Caco-2 (cell line): ENCODE data around the gene EFR3B. TPM values are rescaled to one million over a fixed set of nuclear protein-coding genes. Genes with fewer than 3 reads are reported as not detected.

Experiments used
- BruUV-seq: library from RNA; stranded (reverse); fragments of 400-500 nt; replicated peaks from 2 replicates; lab custom pipeline; 2021; lab: Mats Ljungman, UMichigan
- CTCF ChIA-PET: fragments of 300-600 bp; sonication (Branson Sonifier 250); formaldehyde crosslinking; loops from one replicate; lab custom pipeline; 2022; ENCODE audit warnings: antibody characterized with exemption; lab: Charles Lee
- POLR2A ChIA-PET: fragments of 300-600 bp; sonication (Branson Sonifier 250); formaldehyde crosslinking; loops from one replicate; lab custom pipeline; 2022; ENCODE audit warnings: antibody characterized with exemption; lab: Charles Lee
- DNase-seq, 2 experiments: peaks; one replicate each; pipeline versions ENCODE4 v3.0.0 to v3.0.0-alpha.2; 2020 to 2022
- H3K27me3 ChIP-seq: replicated peaks from 2 replicates; pipeline ENCODE4 v1.6.0; 2011; ENCODE audit warnings: low read length; ENCODE audit not compliant: control insufficient read depth, insufficient read depth
- H3K36me3 ChIP-seq: 2 replicates; pipeline ENCODE4 v1.5.1; 2011; ENCODE audit warnings: low read length; ENCODE audit not compliant: control insufficient read depth, insufficient read depth
- H3K4me1 ChIP-seq: fragments of 250-450 bp; sonication (Bioruptor Pico); 2 replicates; pipeline ENCODE4 v1.5.1; 2020; ENCODE audit warnings: mild to moderate bottlenecking
- H3K4me3 ChIP-seq: 2 replicates; pipeline ENCODE4 v1.5.1; 2011; ENCODE audit warnings: low read depth, mild to moderate bottlenecking, control low read depth, low read length
- H3K9me3 ChIP-seq: fragments of 250-450 bp; sonication (Bioruptor Pico); 2 replicates; pipeline ENCODE4 v1.5.1; 2020; ENCODE audit warnings: mild to moderate bottlenecking, moderate library complexity
- H3K27ac Mint-ChIP-seq: one replicate; pipeline ENCODE4 v1.8.0; 2022; ENCODE audit warnings: mixed read lengths; ENCODE audit not compliant: unreplicated experiment
- H3K27me3 Mint-ChIP-seq: one replicate; pipeline ENCODE4 v1.8.0; 2022; ENCODE audit warnings: mixed read lengths; ENCODE audit not compliant: insufficient read depth, unreplicated experiment
- H3K36me3 Mint-ChIP-seq: one replicate; pipeline ENCODE4 v1.8.0; 2022; ENCODE audit warnings: mild to moderate bottlenecking, mixed read lengths; ENCODE audit not compliant: insufficient read depth, unreplicated experiment
- H3K4me1 Mint-ChIP-seq: one replicate; pipeline ENCODE4 v1.8.0; 2022; ENCODE audit warnings: low read depth, mixed read lengths; ENCODE audit not compliant: unreplicated experiment
- H3K4me3 Mint-ChIP-seq: one replicate; pipeline ENCODE4 v1.8.0; 2022; ENCODE audit warnings: mild to moderate bottlenecking, moderate library complexity, mixed read lengths; ENCODE audit not compliant: unreplicated experiment
- H3K9me3 Mint-ChIP-seq: one replicate; pipeline ENCODE4 v1.8.0; 2022; ENCODE audit warnings: mixed read lengths; ENCODE audit not compliant: unreplicated experiment
- intact Hi-C: fragments of 100-400 bp; cut with micrococcal nuclease; formaldehyde crosslinking; loops from one replicate; pipeline ENCODE4 v1.10.0; 2022; ENCODE audit not compliant: unreplicated experiment
- total RNA-seq: library from RNA; stranded (reverse); gene quantifications from 2 replicates; pipeline ENCODE4 v1.2.3, GENCODE V29; 2022
- TF ChIP-seq, protein P1 (sequence below), 2 experiments: fragments of 200-600 bp in 1 of 2; IDR thresholded peaks; 1 replicate in 1 of 2; 2 replicates in 1 of 2; pipeline versions ENCODE4 v1.5.1 to v1.8.0; 2011 to 2022; ENCODE audit warnings: antibody characterized with exemption in 1 of 2, control low read depth in 1 of 2, inconsistent platforms in 1 of 2, low read depth in 1 of 2, low read length in 1 of 2, mild to moderate bottlenecking in 1 of 2, moderate library complexity in 1 of 2; ENCODE audit not compliant: insufficient read depth in 1 of 2, severe bottlenecking in 1 of 2, unreplicated experiment in 1 of 2

EFR3B gene
- total RNA-seq, 1 experiment from 2014 or later: 19.1 TPM

- H3K4me3 ChIP-seq: no peak overlapping the region
- TF ChIP-seq, protein P1, sequence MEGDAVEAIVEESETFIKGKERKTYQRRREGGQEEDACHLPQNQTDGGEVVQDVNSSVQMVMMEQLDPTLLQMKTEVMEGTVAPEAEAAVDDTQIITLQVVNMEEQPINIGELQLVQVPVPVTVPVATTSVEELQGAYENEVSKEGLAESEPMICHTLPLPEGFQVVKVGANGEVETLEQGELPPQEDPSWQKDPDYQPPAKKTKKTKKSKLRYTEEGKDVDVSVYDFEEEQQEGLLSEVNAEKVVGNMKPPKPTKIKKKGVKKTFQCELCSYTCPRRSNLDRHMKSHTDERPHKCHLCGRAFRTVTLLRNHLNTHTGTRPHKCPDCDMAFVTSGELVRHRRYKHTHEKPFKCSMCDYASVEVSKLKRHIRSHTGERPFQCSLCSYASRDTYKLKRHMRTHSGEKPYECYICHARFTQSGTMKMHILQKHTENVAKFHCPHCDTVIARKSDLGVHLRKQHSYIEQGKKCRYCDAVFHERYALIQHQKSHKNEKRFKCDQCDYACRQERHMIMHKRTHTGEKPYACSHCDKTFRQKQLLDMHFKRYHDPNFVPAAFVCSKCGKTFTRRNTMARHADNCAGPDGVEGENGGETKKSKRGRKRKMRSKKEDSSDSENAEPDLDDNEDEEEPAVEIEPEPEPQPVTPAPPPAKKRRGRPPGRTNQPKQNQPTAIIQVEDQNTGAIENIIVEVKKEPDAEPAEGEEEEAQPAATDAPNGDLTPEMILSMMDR (IDR thresholded peaks at IDR 0.05; ENCODE audit: insufficient read depth in 1 of 2, low read depth in 1 of 2, low read length in 1 of 2, severe bottlenecking in 1 of 2, unreplicated experiment in 1 of 2): no peak
- H3K4me1 ChIP-seq: peaks cover 17% of the 10 kb centered on the region
- DNase-seq: peak; percentile 56 to 66
- intact Hi-C loops: loop anchor here (2.0 to 5.0 kb wide), 4 partner anchors 22 to 118 kb away; partner anchors contain the start of gene EFR3B
- Mint-ChIP-seq H3K9me3 (no peaks in the 10 kb centered on the region), H3K27me3 (no peaks in the 10 kb centered on the region), H3K4me3 (peak overlapping the region; percentile 67), H3K4me1 (peaks cover 18% of the 10 kb centered on the region), H3K36me3 (no peaks in the 10 kb centered on the region), H3K27ac (peak overlapping the region; percentile 71)
- no peaks in the 10 kb centered on the region for H3K9me3 ChIP-seq
- no peaks in the 10 kb centered on the region for H3K27me3 ChIP-seq
- H3K36me3 ChIP-seq: no peaks in the 10 kb centered on the region
- CTCF ChIA-PET: interaction anchor here (0.8 to 1.2 kb wide), 4 partner anchors 27 to 103 kb away, joined by 3 to 6 read pairs (median 3); no protein-coding TSS in a partner anchor
- POLR2A ChIA-PET: interaction anchor here (0.5 kb wide), 1 partner anchor 40 kb away, joined by 3 read pairs; no protein-coding TSS in a partner anchor
- BruUV-seq: TSS peak; percentile 61
These were observed 36.5 kb downstream of the EFR3B start for GRCh38 chr2:25078170-25079049.

GRCh38 chr2:25079050-25079635 is 37.3 kb downstream of the EFR3B start:
- H3K4me3 ChIP-seq: no peak overlapping the region
- ChIA-PET CTCF (interaction anchor here (0.8 to 1.0 kb wide), 4 partner anchors 26 to 104 kb away, joined by 3 to 4 read pairs (median 3); no protein-coding TSS in a partner anchor), POLR2A (interaction anchor here (0.5 kb wide), 1 partner anchor 39 kb away, joined by 3 read pairs; no protein-coding TSS in a partner anchor)
- H3K27me3 Mint-ChIP-seq: no peaks in the 10 kb centered on the region
- H3K4me1 ChIP-seq: peaks cover 17% of the 10 kb centered on the region
- no peaks in the 10 kb centered on the region for H3K36me3 Mint-ChIP-seq
- no peaks in the 10 kb centered on the region for H3K9me3 Mint-ChIP-seq
- intact Hi-C loops: loop anchor here (2.0 to 5.0 kb wide), 4 partner anchors 22 to 118 kb away; partner anchors contain the start of gene EFR3B
- H3K36me3 ChIP-seq: no peaks in the 10 kb centered on the region
- H3K4me3 Mint-ChIP-seq: peak overlapping the region; percentile 67
- peaks cover 18% of the 10 kb centered on the region for H3K4me1 Mint-ChIP-seq
- TF ChIP-seq, protein P1 (IDR thresholded peaks at IDR 0.05; ENCODE audit: insufficient read depth in 1 of 2, low read depth in 1 of 2, low read length in 1 of 2, severe bottlenecking in 1 of 2, unreplicated experiment in 1 of 2): no peak
- H3K9me3 ChIP-seq: no peaks in the 10 kb centered on the region
- DNase-seq: no peak
- BruUV-seq: no TSS peak
- peak overlapping the region; percentile 71 for H3K27ac Mint-ChIP-seq
- no peaks in the 10 kb centered on the region for H3K27me3 ChIP-seq

- H3K4me3 ChIP-seq: no peak overlapping the region
- peaks cover 26% of the 10 kb centered on the region for H3K4me1 Mint-ChIP-seq
- H3K9me3 Mint-ChIP-seq: no peaks in the 10 kb centered on the region
- no peaks in the 10 kb centered on the region for H3K36me3 ChIP-seq
- BruUV-seq: no TSS peak
- H3K4me3 Mint-ChIP-seq: no peak overlapping the region
- no peaks in the 10 kb centered on the region for H3K27me3 Mint-ChIP-seq
- H3K27ac Mint-ChIP-seq: no peak overlapping the region
- TF ChIP-seq, protein P1 (IDR thresholded peaks at IDR 0.05; ENCODE audit: insufficient read depth in 1 of 2, low read depth in 1 of 2, low read length in 1 of 2, severe bottlenecking in 1 of 2, unreplicated experiment in 1 of 2): no peak
- CTCF ChIA-PET: no interaction called here
- intact Hi-C loops: no loop called here
- POLR2A ChIA-PET: no interaction called here
- no peak for DNase-seq
- H3K9me3 ChIP-seq: no peaks in the 10 kb centered on the region
- H3K27me3 ChIP-seq: no peaks in the 10 kb centered on the region
- H3K36me3 Mint-ChIP-seq: no peaks in the 10 kb centered on the region
- H3K4me1 ChIP-seq: peaks cover 17% of the 10 kb centered on the region
These were observed 39.4 kb downstream of the EFR3B start for GRCh38 chr2:25081237-25081790.
